SIG-M5 treated with dmso at 0.1 percent for 504 hours (cell line): Measurements from ENCODE around the gene NPHP4.
"Not testable (repeated sequence)": the region's sequence is repeated elsewhere in the genome, so short reads cannot be mapped to it uniquely, and the experiment has no call there.

ENCODE experiments used
- DNase-seq: peaks from one replicate; lab custom pipeline; 2025; ENCODE audit not compliant: unreplicated experiment; lab: John Stamatoyannopoulos, UW

Gene NPHP4

GRCh38 chr1:5936621-5937372 lies 55.4 kb downstream of the NPHP4 start:
- no peak for DNase-seq

- no peak for DNase-seq
Observed at GRCh38 chr1:5936126-5936525, 56.1 kb downstream of the NPHP4 start.

- DNase-seq: no peak
Observed at GRCh38 chr1:5935026-5935425, 57.2 kb downstream of the NPHP4 start.

DNA sequence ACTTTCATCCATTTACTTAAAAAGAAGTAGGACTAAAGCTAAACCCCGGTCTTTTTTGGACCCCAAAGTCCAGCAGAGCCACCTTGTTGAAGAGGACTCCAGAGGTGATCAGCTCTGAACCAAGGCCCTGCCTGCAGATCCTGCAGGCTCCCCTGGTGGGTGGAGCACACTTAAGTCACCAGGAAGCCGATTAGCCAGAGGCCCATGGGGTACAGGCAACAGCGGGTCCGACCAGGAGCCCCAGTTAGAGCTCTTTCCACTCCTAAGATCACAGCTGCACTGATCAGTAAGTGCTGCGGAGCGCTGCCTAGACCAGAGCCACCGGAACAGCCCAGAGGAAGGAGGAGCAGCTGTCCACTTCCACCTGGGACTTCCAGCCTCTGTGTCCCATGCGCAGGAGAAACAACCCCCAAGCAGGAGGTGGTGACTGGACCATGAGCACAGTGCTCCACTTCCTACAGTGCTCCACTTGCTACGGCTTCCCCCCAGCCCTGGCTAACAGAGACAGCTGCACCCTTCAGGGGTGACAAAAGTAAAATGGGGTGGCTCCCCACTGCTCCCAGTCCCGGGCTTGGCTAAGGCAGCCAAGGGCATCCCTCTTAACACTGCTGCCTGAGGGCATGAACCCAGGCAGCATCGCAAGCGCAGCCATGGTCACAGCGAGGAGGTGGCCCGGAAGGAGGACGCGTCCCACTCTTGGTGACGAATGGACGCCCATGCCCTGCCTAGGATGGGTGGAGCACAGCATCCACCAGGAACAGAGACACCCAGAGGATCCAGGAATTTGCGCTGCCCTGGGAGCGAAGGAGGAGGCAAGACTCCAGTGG lies 58.0 kb downstream of the NPHP4 start:
- no peak for DNase-seq

DNA sequence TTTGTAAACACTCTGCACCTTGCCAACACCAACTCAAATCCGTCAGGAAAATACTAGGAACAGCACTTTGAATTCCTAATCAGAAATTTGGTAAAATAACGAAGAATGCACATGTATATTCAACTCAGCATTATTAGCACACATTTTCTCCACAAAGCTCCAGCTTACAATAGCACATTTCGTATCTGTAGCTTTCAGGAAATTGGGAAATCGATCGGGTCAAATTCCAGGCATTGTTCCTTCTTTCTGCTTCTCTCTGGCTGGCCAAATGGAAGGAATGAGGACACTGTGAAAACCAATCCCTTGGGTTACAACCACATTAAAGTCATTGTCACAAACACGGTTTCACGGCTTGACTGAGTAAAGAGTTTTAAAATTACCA lies 58.6 kb downstream of the NPHP4 start:
- DNase-seq: no peak

DNA sequence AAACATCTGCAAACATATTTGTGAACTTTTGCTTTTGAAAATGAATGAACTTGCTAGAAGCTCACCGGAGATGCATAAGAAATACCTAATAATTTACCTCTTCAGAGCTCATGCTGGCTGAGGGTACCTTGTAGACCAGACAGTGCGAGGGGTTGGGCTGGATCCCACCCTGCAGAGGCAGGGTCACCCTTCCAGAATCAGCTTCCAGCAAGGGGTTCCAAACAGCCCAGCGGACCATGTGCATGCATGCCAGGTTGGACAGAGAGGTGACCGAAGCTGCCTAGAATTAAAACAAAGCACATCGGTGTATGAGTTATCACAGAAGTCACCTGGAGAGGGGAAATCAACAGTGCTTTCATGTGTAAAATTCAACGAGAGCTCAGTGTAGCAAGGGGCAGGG lies 59.2 kb downstream of the NPHP4 start:
- no peak for DNase-seq

- DNase-seq: no peak
Observed at GRCh38 chr1:5928714-5929400, 63.4 kb downstream of the NPHP4 start.

- no peak for DNase-seq
Observed at GRCh38 chr1:5927506-5928370, 64.5 kb downstream of the NPHP4 start.

DNA sequence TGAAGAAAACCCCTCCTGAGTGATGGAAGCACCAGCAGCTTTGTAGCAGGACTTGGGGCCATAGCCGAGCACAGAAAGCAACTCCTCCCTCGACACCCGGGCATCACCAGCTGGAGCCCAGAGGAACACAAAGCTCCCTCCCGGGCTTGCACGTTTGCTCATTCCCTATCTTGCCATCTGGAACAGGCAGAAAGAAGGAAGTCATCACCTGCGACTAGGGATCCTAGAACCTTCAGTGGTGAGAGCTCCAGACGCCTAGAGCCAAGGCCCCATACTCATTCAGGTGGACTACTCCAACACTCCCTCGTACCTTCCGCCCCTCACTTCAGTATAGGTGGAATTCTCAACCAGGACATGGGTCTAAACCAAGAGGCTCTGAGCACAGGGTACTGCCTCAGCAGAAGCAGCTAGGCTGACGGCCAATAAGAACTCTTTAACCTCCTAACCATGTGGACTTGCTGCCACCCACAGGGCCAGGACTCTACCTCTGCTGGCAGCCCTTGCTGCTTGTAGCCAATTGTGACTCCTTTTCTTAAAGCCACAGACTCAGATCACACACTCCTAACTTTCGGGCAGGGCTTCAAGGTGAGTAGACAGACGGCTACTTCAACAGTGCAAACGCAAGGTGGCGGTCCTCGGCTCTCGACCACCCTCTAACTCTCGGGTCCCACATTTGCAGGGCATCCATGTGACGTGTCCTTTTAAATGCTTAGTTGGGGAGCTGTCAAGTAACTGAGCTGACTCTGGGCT lies 65.4 kb downstream of the NPHP4 start:
- no peak for DNase-seq

DNA sequence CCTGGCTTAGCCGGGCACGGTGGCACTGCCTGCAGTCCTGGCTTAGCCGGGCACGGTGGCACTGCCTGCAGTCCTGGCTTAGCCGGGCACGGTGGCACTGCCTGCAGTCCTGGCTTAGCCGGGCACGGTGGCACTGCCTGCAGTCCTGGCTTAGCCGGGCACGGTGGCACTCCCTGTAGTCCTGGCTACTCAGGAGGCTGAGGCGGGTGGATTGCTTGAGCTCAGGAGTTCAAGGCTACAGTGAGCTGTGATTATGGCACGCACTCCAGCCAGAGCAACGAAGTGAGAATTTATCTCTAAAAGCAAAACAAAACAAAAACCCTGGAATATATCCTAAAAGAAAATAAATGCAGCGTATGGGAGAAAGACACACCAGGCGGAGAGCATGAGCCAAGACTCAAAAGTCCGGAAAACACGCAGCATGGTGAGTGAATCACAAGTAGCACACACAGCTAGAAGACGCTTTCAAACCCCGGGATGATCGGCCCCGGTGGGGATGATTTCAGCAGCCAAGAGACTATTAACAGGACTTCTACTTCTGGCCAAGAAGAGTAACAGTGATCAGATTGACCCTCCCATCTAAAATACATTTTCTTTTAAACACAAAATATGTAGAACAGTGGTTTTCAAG lies 69.4 kb downstream of the NPHP4 start:
- DNase-seq: not testable (repeated sequence)

DNA sequence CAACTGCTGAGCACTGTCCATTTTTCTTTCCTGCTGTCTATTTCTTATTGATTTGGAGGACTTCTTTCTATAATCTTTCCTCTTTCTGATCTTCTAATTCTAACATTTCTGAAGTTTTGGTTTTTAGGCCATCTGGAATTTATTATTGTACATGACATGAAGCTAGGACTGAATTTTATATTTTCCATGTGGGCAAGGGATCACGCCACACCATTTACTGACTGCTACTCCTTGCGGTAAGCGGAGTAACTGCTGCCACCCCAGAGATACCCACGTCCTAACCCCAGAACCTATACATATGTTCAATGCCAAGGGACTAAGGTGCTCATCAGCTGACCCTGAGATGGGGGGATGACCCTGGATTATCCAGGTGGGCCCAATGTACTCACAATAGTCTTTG lies 70.6 kb downstream of the NPHP4 start:
- no peak for DNase-seq

- no peak for DNase-seq
Observed at GRCh38 chr1:5921129-5921528, 71.1 kb downstream of the NPHP4 start.

GRCh38 chr1:5920201-5920600 lies 72.0 kb downstream of the NPHP4 start:
- DNase-seq: no peak

- DNase-seq: no peak
Observed at GRCh38 chr1:5918275-5918649, 74.0 kb downstream of the NPHP4 start.

DNA sequence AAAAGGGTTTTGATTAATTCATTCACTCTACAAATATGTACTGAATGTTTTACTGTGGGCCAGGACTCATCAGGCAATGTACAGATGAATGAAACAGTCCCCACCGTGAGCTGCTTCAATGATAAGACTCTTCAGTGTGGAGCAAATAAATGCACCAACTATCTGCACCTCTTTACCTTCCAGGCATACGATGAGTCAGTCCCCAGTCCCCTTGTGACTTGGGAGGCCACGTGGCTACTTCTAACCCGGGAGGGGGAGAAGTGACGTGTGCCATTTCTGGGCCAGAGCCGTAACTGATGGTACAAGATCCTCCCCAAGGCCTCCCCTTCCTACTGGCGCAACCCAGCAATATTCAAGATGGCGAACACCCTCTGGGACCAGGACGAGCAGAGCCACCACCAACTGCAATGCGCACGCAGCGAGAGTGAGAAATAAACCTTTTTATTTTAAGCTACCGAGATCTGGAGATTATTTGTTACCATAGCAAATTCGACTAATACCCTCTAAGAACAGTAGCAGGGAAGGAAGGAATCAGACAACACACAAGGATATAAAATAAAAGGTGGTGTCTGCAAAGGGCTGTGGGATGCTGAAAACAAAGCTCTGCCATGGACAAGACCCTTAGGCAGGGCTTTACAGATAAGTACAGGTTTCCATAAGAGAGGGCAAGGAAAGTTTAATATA lies 74.5 kb downstream of the NPHP4 start:
- no peak for DNase-seq

- no peak for DNase-seq
Observed at GRCh38 chr1:5917281-5917590, 75.0 kb downstream of the NPHP4 start.

GRCh38 chr1:5916572-5917280 lies 75.5 kb downstream of the NPHP4 start:
- DNase-seq: no peak

DNA sequence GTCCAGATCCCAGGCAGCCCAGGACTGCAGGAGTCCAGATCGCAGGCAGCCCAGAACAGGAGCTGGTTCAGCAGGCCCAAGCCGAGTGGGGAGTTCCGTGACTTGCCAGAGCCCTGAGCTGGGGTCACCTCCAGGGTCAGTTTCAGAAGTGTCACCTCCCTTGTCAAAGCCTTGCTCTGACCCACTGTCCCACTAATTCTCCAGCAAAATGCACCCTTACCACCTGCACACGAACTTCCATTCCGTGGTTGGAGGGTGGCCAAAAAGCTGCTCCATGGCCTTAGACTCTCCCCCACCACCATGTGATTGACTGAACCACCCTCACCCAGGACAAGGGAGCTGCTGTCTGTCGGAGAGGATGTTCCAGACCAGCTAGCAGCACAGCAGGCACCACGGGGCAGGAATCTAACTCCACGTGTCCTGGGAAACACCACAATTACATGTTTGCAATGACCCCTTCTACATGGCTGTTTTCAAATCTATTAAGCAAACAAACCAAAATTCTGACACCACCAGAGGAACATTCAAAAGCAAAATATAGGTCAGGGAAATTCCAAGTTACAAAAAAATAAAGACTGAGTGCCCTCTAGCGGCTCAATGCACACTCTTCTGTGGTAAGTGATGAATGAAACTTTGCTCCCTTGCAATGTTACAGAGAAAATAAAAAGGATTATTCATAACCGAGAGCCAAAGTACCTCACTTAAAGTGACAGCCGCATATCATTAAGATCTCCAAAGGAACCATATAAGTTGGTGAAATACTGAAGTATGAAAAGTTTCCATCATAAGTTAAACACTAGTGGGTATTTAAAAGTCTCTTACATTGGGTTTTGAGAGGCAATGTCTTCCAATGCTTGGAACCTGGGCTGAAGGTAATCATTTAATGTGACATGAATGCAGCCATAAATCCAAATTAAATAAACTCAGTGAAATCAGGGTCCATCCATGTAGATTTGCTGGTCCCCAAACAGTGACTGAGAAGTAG lies 76.3 kb downstream of the NPHP4 start:
- DNase-seq: peak; percentile 20
